ENCODE results near the gene NMB.

DNA sequence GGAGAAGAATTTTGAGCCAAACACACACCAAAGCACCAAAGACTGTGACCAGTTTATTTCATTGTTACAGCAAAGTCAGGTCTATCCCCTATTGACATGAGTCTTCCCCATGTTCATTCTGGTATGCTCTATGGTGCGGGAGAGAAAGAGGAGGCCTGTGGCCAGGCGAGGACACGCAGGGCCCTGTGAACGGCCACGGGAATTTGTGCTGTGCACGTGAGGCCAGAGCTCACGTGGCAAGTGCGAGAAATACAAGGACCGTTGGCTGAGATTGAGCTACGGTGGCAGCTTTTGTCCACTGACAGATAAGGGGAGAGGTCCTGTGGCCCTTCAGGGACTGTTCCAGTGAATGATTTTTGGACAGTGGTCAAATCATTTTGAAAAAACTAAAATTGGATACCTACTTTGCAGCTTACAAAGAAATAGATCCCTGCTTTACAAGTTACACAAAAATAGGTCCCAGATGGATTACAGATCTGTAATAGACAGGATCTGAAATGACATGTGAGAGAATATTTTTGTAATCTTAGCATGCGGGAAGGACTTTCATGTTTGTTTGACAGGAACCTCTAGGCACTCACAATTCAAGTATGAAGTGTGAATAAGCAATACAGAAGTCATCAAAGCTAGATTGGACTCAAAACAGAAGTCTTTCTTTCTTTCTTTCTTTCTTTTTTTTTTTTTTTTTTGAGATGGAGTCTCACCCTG is 48.0 kb downstream of the NMB start:
- TF ChIP-seq, protein P1, sequence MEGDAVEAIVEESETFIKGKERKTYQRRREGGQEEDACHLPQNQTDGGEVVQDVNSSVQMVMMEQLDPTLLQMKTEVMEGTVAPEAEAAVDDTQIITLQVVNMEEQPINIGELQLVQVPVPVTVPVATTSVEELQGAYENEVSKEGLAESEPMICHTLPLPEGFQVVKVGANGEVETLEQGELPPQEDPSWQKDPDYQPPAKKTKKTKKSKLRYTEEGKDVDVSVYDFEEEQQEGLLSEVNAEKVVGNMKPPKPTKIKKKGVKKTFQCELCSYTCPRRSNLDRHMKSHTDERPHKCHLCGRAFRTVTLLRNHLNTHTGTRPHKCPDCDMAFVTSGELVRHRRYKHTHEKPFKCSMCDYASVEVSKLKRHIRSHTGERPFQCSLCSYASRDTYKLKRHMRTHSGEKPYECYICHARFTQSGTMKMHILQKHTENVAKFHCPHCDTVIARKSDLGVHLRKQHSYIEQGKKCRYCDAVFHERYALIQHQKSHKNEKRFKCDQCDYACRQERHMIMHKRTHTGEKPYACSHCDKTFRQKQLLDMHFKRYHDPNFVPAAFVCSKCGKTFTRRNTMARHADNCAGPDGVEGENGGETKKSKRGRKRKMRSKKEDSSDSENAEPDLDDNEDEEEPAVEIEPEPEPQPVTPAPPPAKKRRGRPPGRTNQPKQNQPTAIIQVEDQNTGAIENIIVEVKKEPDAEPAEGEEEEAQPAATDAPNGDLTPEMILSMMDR (IDR thresholded peaks at IDR 0.05), result no peak
- TF ChIP-seq POLR2A (IDR thresholded peaks at IDR 0.05), result no peak

All from sigmoid colon (tissue), 3 donors.